ENCODE measurements around the gene CBLL1. TPM values are rescaled to one million over a fixed set of nuclear protein-coding genes. Genes with fewer than 3 reads are reported as not detected.

Gene CBLL1
- total and polyA plus RNA-seq, 10 of the 15 experiments (the other 5 are each of a cell fraction or from before 2014, with no cell fraction given): 7.2 to 40.1 (median 23.4) TPM

DNA sequence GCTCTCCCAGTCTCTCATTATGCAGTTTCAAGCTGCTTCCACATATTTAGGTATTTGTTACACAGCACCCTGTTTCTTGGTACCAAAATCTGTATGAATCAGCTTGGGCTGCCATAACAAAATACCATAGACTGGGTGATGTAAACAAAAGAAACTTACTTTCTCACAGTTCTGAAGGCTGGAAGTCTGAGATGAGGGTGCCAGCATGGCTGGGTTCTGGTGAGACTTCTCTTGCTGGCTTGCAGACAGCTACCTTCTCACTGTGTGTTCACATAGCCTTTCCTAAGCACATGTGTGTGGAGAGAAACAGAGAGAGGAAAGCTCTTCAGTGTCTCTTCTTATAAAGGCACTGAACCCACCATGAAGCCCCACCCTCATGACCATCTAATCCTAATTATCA is 15.7 kb upstream of the CBLL1 start:
- Histone ChIP-seq H2AFZ (ENCODE audit: control insufficient read depth, low read depth, low read length) (no peak overlapping the region), H3K9ac (ENCODE audit: control insufficient read depth, insufficient read depth, low read length) (no peak overlapping the region), H3K4me1 (ENCODE audit: control insufficient read depth, insufficient read depth, low read length) (no peaks in the 10 kb centered on the region), H3K9me3 (replicated peaks; ENCODE audit: control insufficient read depth, insufficient read depth, low read length) (no peaks in the 10 kb centered on the region; the same call in 2 of the 3 replicates), H3K79me2 (ENCODE audit: control insufficient read depth, insufficient read depth, low read length) (no peaks in the 10 kb centered on the region), H3K36me3 (ENCODE audit: control insufficient read depth in 2 of 2, insufficient read depth in 2 of 2, low read length in 1 of 2) (no peaks in the 10 kb centered on the region), H3K4me3 (no peak overlapping the region), H3K4me2 (ENCODE audit: control insufficient read depth, insufficient read depth) (no peak overlapping the region), H3K27me3 (replicated peaks in 1 of 2; ENCODE audit: control insufficient read depth in 2 of 2, insufficient read depth in 2 of 2, low read length in 1 of 2) (no peaks in the 10 kb centered on the region), H3K27ac (ENCODE audit: control insufficient read depth, insufficient read depth) (no peak overlapping the region), H4K20me1 (ENCODE audit: control insufficient read depth, insufficient read depth) (no peaks in the 10 kb centered on the region)
- BruUV-seq (replicated peaks): no TSS peak
- FAIRE-seq: no peak
- TF ChIP-seq BACH1 (IDR thresholded peaks at IDR 0.05; ENCODE audit: borderline replicate concordance) (no peak), ZNF217 (IDR thresholded peaks at IDR 0.05) (no peak), MTA3 (IDR thresholded peaks at IDR 0.05; ENCODE audit: borderline replicate concordance, low read length) (no peak), STAT3 (IDR thresholded peaks at IDR 0.05; ENCODE audit: low read depth, low read length) (no peak), RAD51 (IDR thresholded peaks at IDR 0.05) (no peak), SIN3A (IDR thresholded peaks at IDR 0.05; ENCODE audit: low read depth, low read length) (no peak), EED (IDR thresholded peaks at IDR 0.05; ENCODE audit: low read depth) (no peak), NR2F1 (conservative IDR thresholded peaks at IDR 0.05) (no peak), HDGF (IDR thresholded peaks at IDR 0.05) (no peak), CREM (IDR thresholded peaks at IDR 0.05; ENCODE audit: low read depth) (no peak), RFX5 (IDR thresholded peaks at IDR 0.05; ENCODE audit: low read depth, low read length) (no peak), KDM1A (IDR thresholded peaks at IDR 0.05; ENCODE audit: borderline replicate concordance) (no peak), EZH2 (IDR thresholded peaks at IDR 0.05; ENCODE audit: borderline replicate concordance, control insufficient read depth, low read depth, low read length) (no peak), SREBF2 (IDR thresholded peaks at IDR 0.05; ENCODE audit: low read length) (no peak)
- TF ChIP-seq, protein P1, sequence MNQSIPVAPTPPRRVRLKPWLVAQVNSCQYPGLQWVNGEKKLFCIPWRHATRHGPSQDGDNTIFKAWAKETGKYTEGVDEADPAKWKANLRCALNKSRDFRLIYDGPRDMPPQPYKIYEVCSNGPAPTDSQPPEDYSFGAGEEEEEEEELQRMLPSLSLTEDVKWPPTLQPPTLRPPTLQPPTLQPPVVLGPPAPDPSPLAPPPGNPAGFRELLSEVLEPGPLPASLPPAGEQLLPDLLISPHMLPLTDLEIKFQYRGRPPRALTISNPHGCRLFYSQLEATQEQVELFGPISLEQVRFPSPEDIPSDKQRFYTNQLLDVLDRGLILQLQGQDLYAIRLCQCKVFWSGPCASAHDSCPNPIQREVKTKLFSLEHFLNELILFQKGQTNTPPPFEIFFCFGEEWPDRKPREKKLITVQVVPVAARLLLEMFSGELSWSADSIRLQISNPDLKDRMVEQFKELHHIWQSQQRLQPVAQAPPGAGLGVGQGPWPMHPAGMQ (IDR thresholded peaks at IDR 0.05; ENCODE audit: borderline replicate concordance): no peak
- ChIA-PET RAD21 (ENCODE audit: unreplicated experiment) (interaction anchor here (1.2 to 1.4 kb wide), 2 partner anchors 147 to 265 kb away, joined by 3 to 5 read pairs; no protein-coding TSS in a partner anchor), SMC1A (ENCODE audit: uncharacterized antibody, unreplicated experiment) (interaction anchor here (0.6 to 1.6 kb wide), 7 partner anchors 9 to 266 kb away, joined by 3 to 6 read pairs (median 3); no protein-coding TSS in a partner anchor), POLR2A (no interaction called here), CTCF (interaction anchor here (0.6 to 6.9 kb wide), 7 partner anchors 13 to 527 kb away, joined by 3 to 63 read pairs (median 3); no protein-coding TSS in a partner anchor)
- intact Hi-C loops (cut with micrococcal nuclease; ENCODE audit: unreplicated experiment) (loop anchor here (5.0 to 10.0 kb wide), 3 partner anchors 143 to 783 kb away; partner anchors contain the start of gene BCAP29), in situ Hi-C loops (cut with MboI) (loop anchor here (5.0 to 10.0 kb wide), 3 partner anchors 276 to 933 kb away; no protein-coding TSS in a partner anchor)
- DNase-seq (ENCODE audit: low read depth, low spot score): no peak
- ATAC-seq: no peak
